GM12878 (cell line): ENCODE data around the gene DRAXIN. TPM values are rescaled to one million over a fixed set of nuclear protein-coding genes. Genes with fewer than 3 reads are reported as not detected.

Experiments used
- ASH2L ChIP-seq: fragments of 300-600, 200-600 bp; sonication (generic); IDR thresholded peaks from 2 replicates; pipeline ENCODE4 v1.6.1; 2017; ENCODE audit warnings: low read depth, mild to moderate bottlenecking, borderline replicate concordance
- ATF7 ChIP-seq: fragments of 450-650 bp; IDR thresholded peaks from 2 replicates; pipeline ENCODE4 v1.6.1; 2016; ENCODE audit warnings: low read depth, mild to moderate bottlenecking
- DPF2 ChIP-seq: fragments of 450-650 bp; IDR thresholded peaks from 2 replicates; pipeline ENCODE4 v1.6.1; 2017; ENCODE audit warnings: mild to moderate bottlenecking
- EED ChIP-seq: sonication (generic); IDR thresholded peaks from 2 replicates; pipeline ENCODE4 v1.6.1; 2016; ENCODE audit warnings: antibody characterized with exemption, low read depth
- GATAD2B ChIP-seq: fragments of 450-650 bp; conservative IDR thresholded peaks from 2 replicates; pipeline ENCODE4 v1.6.1; 2017; ENCODE audit warnings: low read depth, mild to moderate bottlenecking, moderate library complexity
- HDGF ChIP-seq: fragments of 450-650 bp; IDR thresholded peaks from 2 replicates; pipeline ENCODE4 v1.6.1; 2016; ENCODE audit warnings: antibody characterized with exemption
- KLF5 ChIP-seq: fragments of 450-650 bp; IDR thresholded peaks from 2 replicates; pipeline ENCODE4 v1.6.1; 2014; ENCODE audit warnings: mild to moderate bottlenecking; ENCODE audit not compliant: partially characterized antibody
- MEF2B ChIP-seq: fragments of 450-650 bp; IDR thresholded peaks from 2 replicates; pipeline ENCODE4 v1.6.1; 2018; ENCODE audit warnings: mild to moderate bottlenecking, moderate library complexity; ENCODE audit not compliant: partially characterized antibody, poor library complexity, severe bottlenecking
- MXI1 ChIP-seq: fragments of 150-350 bp; IDR thresholded peaks from 2 replicates; pipeline ENCODE4 v1.6.1; 2011; ENCODE audit warnings: low read depth, mild to moderate bottlenecking, inconsistent platforms, low read length, improper control_type of control experiment
- NKRF ChIP-seq: fragments of 450-650 bp; conservative IDR thresholded peaks from 2 replicates; pipeline ENCODE4 v1.6.1; 2017; ENCODE audit warnings: mild to moderate bottlenecking, moderate library complexity
- PAX5 ChIP-seq: IDR thresholded peaks from 2 replicates; pipeline ENCODE4 v1.6.1; 2011; ENCODE audit warnings: low read depth, low read length, borderline replicate concordance
- RCOR1 ChIP-seq: conservative IDR thresholded peaks from 2 replicates; pipeline ENCODE4 v1.6.1; 2012; ENCODE audit warnings: low read depth, low read length, improper control_type of control experiment
- SIN3A ChIP-seq: IDR thresholded peaks from 2 replicates; pipeline ENCODE4 v1.6.1; 2012; ENCODE audit warnings: low read depth, low read length, improper control_type of control experiment
- SIX5 ChIP-seq: IDR thresholded peaks from 2 replicates; pipeline ENCODE4 v1.6.1; 2011; ENCODE audit warnings: mild to moderate bottlenecking, low read depth, low read length, moderate library complexity; ENCODE audit not compliant: severe bottlenecking
- SREBF1 ChIP-seq: IDR thresholded peaks from 2 replicates; pipeline ENCODE4 v1.6.1; 2012; ENCODE audit warnings: mild to moderate bottlenecking, low read length
- TAF1 ChIP-seq: IDR thresholded peaks from 2 replicates; pipeline ENCODE4 v1.6.1; 2011; ENCODE audit warnings: mild to moderate bottlenecking, low read depth, low read length, borderline replicate concordance
- USF2 ChIP-seq: IDR thresholded peaks from 2 replicates; pipeline ENCODE4 v1.6.1; 2011; ENCODE audit warnings: low read depth, low read length, improper control_type of control experiment, borderline replicate concordance
- YBX1 ChIP-seq: fragments of 450-650 bp; IDR thresholded peaks from 2 replicates; pipeline ENCODE4 v1.6.1; 2016; ENCODE audit warnings: antibody characterized with exemption
- YY1 ChIP-seq: IDR thresholded peaks from 2 replicates; pipeline ENCODE4 v1.6.1; 2011; ENCODE audit warnings: low read depth, mild to moderate bottlenecking, low read length
- ZNF24 ChIP-seq: fragments of 450-650 bp; IDR thresholded peaks from 2 replicates; pipeline ENCODE4 v1.6.1; 2017; ENCODE audit warnings: antibody characterized with exemption, mild to moderate bottlenecking
- ZNF274 ChIP-seq: IDR thresholded peaks from one replicate; pipeline ENCODE4 v1.8.0; 2011; ENCODE audit not compliant: insufficient read length, insufficient read depth
- ZNF384 ChIP-seq: IDR thresholded peaks from 2 replicates; pipeline ENCODE4 v1.6.1; 2012; ENCODE audit warnings: low read depth, mild to moderate bottlenecking, low read length, improper control_type of control experiment, borderline replicate concordance
- ZNF622 ChIP-seq: fragments of 450-650 bp; IDR thresholded peaks from 2 replicates; pipeline ENCODE4 v1.6.1; 2017; ENCODE audit warnings: mild to moderate bottlenecking, inconsistent platforms
- polyA plus RNA-seq, 11 experiments: library from polyadenylated mRNA; depleted of rRNA in 4 of 11; unstranded in 6 of 11; stranded (reverse) in 5 of 11; fragments of >200 nt; fragmentation: Nextera tagmentation in 4 of 11; fragmentation: Illumina TruSeq in 1 of 11; extraction: Ambion mirVana in 4 of 11; extraction: Trizol in 1 of 11; gene quantifications; 1 replicate in 1 of 11; 2 replicates in 10 of 11; pipeline versions ENCODE4 v1.2.1 to v1.2.3, GENCODE V29; 2011 to 2016; ENCODE audit warnings: inconsistent platforms in 2 of 11, missing spikeins in 2 of 11, low read depth in 1 of 11
- total RNA-seq, 4 experiments: library from RNA; depleted of rRNA in 3 of 4; stranded (reverse); fragments of >200 nt in 3 of 4; fragmentation: Illumina TruSeq in 1 of 4; extraction: Trizol in 1 of 4; gene quantifications; 2 replicates each; pipeline versions ENCODE4 v1.2.1 to v1.2.3, GENCODE V29; 2013 to 2021
- TF ChIP-seq, protein P1 (sequence below): fragments of 450-650 bp; IDR thresholded peaks from 2 replicates; pipeline ENCODE4 v1.6.1; 2014; ENCODE audit warnings: mild to moderate bottlenecking
- TF ChIP-seq, protein P2 (sequence below): fragments of 150-350 bp; IDR thresholded peaks from 2 replicates; pipeline ENCODE4 v1.6.1; 2016; ENCODE audit warnings: low read depth, low read length

Gene DRAXIN
- total and polyA plus RNA-seq, 10 of the 15 experiments (the other 5 are each of a cell fraction or from before 2014, with no cell fraction given), result 0.01 to 0.05 (median 0.03) TPM; not detected in 3

GRCh38 chr1:11736746-11737639, 45.5 kb downstream of the DRAXIN start (continued):
- no peak for TF ChIP-seq SIX5
- TF ChIP-seq ZNF24, result no peak
- no peak for TF ChIP-seq ATF7
- TF ChIP-seq SIN3A, result no peak
- TF ChIP-seq HDGF, result no peak
- 0 out of 2 replicates have a peak, but pooled peaks have one; percentile 7 for TF ChIP-seq DPF2
- TF ChIP-seq, protein P1, sequence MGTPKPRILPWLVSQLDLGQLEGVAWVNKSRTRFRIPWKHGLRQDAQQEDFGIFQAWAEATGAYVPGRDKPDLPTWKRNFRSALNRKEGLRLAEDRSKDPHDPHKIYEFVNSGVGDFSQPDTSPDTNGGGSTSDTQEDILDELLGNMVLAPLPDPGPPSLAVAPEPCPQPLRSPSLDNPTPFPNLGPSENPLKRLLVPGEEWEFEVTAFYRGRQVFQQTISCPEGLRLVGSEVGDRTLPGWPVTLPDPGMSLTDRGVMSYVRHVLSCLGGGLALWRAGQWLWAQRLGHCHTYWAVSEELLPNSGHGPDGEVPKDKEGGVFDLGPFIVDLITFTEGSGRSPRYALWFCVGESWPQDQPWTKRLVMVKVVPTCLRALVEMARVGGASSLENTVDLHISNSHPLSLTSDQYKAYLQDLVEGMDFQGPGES, result no peak
- no peak for TF ChIP-seq USF2
- no peak for TF ChIP-seq YBX1
- no peak for TF ChIP-seq ZNF274
- TF ChIP-seq NKRF, result no peak
- TF ChIP-seq MEF2B, result no peak
- no peak for TF ChIP-seq SREBF1
- no peak for TF ChIP-seq PAX5
- no peak for TF ChIP-seq MXI1
- TF ChIP-seq, protein P2, sequence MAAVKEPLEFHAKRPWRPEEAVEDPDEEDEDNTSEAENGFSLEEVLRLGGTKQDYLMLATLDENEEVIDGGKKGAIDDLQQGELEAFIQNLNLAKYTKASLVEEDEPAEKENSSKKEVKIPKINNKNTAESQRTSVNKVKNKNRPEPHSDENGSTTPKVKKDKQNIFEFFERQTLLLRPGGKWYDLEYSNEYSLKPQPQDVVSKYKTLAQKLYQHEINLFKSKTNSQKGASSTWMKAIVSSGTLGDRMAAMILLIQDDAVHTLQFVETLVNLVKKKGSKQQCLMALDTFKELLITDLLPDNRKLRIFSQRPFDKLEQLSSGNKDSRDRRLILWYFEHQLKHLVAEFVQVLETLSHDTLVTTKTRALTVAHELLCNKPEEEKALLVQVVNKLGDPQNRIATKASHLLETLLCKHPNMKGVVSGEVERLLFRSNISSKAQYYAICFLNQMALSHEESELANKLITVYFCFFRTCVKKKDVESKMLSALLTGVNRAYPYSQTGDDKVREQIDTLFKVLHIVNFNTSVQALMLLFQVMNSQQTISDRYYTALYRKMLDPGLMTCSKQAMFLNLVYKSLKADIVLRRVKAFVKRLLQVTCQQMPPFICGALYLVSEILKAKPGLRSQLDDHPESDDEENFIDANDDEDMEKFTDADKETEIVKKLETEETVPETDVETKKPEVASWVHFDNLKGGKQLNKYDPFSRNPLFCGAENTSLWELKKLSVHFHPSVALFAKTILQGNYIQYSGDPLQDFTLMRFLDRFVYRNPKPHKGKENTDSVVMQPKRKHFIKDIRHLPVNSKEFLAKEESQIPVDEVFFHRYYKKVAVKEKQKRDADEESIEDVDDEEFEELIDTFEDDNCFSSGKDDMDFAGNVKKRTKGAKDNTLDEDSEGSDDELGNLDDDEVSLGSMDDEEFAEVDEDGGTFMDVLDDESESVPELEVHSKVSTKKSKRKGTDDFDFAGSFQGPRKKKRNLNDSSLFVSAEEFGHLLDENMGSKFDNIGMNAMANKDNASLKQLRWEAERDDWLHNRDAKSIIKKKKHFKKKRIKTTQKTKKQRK, result no peak
- peak; percentile 82 for TF ChIP-seq YY1
- TF ChIP-seq ZNF384, result no peak
- TF ChIP-seq ZNF622, result no peak
- TF ChIP-seq EED, result no peak
- TF ChIP-seq RCOR1, result no peak
- TF ChIP-seq GATAD2B, result no peak
- 0 out of 2 replicates have a peak, but pooled peaks have one; percentile 18 for TF ChIP-seq TAF1
- TF ChIP-seq KLF5, result no peak
- TF ChIP-seq ASH2L, result no peak
